ENCODE data around the gene GRSF1.

Gene GRSF1

GRCh38 chr4:70838666-70839588 lies 763 bp downstream of the GRSF1 start:
- Histone ChIP-seq H3K4me1 (peaks cover 2% of the 10 kb centered on the region), H3K36me3 (ENCODE audit: control insufficient read depth, insufficient read depth, low read length) (no peaks in the 10 kb centered on the region), H2AFZ (peak overlapping the region; percentile 77), H3K27me3 (ENCODE audit: control insufficient read depth, insufficient read depth, low read length) (no peaks in the 10 kb centered on the region), H3K27ac (peak overlapping the region; percentile 77), H3K4me2 (ENCODE audit: low read length) (peak overlapping the region; percentile 93), H3K79me2 (peaks cover 15% of the 10 kb centered on the region), H3K4me3 (ENCODE audit: low read depth, low read length) (peak overlapping the region; percentile 77), H3K9ac (no peak overlapping the region), H3K9me3 (ENCODE audit: control insufficient read depth, low read length) (no peaks in the 10 kb centered on the region)
- TF ChIP-seq, protein P1, sequence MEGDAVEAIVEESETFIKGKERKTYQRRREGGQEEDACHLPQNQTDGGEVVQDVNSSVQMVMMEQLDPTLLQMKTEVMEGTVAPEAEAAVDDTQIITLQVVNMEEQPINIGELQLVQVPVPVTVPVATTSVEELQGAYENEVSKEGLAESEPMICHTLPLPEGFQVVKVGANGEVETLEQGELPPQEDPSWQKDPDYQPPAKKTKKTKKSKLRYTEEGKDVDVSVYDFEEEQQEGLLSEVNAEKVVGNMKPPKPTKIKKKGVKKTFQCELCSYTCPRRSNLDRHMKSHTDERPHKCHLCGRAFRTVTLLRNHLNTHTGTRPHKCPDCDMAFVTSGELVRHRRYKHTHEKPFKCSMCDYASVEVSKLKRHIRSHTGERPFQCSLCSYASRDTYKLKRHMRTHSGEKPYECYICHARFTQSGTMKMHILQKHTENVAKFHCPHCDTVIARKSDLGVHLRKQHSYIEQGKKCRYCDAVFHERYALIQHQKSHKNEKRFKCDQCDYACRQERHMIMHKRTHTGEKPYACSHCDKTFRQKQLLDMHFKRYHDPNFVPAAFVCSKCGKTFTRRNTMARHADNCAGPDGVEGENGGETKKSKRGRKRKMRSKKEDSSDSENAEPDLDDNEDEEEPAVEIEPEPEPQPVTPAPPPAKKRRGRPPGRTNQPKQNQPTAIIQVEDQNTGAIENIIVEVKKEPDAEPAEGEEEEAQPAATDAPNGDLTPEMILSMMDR (IDR thresholded peaks at IDR 0.05): no peak

DNA sequence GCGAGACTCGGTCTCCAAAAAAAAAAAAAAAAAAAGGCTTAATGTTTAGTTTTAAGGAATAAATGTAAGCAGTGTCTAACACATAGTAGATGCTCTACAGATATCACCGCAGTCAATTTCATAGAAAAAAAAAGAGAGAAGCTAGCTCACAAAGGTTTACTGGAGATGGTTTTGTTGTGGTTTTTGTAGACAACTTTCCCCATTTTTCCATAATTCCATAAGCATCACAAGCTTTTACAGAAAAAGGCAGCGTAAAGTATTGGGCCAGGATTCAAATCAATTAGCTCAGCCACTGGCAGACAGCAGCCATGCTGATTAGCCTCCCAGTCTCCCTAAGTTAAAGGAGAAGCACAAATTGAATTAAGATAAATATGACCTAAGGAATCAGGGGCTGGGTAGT lies 1.5 kb downstream of the GRSF1 start:
- H3K36me3 ChIP-seq (ENCODE audit: control insufficient read depth, insufficient read depth, low read length): no peaks in the 10 kb centered on the region
- no peak overlapping the region for H3K9ac ChIP-seq
- no peak overlapping the region for H2AFZ ChIP-seq
- H3K27me3 ChIP-seq (ENCODE audit: control insufficient read depth, insufficient read depth, low read length): no peaks in the 10 kb centered on the region
- H3K79me2 ChIP-seq: peaks cover 15% of the 10 kb centered on the region
- TF ChIP-seq, protein P1 (IDR thresholded peaks at IDR 0.05): no peak
- H3K9me3 ChIP-seq (ENCODE audit: control insufficient read depth, low read length): no peaks in the 10 kb centered on the region
- H3K4me2 ChIP-seq (ENCODE audit: low read length): peak overlapping the region; percentile 93
- H3K4me1 ChIP-seq: peaks cover 2% of the 10 kb centered on the region
- peak overlapping the region; percentile 77 for H3K4me3 ChIP-seq (ENCODE audit: low read depth, low read length)
- peak overlapping the region; percentile 77 for H3K27ac ChIP-seq

- Histone ChIP-seq H3K27me3 (ENCODE audit: control insufficient read depth, insufficient read depth, low read length) (no peaks in the 10 kb centered on the region), H3K36me3 (ENCODE audit: control insufficient read depth, insufficient read depth, low read length) (no peaks in the 10 kb centered on the region), H3K27ac (no peak overlapping the region), H3K9me3 (ENCODE audit: control insufficient read depth, low read length) (no peaks in the 10 kb centered on the region), H2AFZ (no peak overlapping the region), H3K4me1 (peaks cover 2% of the 10 kb centered on the region), H3K4me2 (ENCODE audit: low read length) (no peak overlapping the region), H3K4me3 (ENCODE audit: low read depth, low read length) (no peak overlapping the region), H3K9ac (no peak overlapping the region), H3K79me2 (peaks cover 15% of the 10 kb centered on the region)
- TF ChIP-seq, protein P1 (IDR thresholded peaks at IDR 0.05): no peak
Observed at GRCh38 chr4:70836081-70836480, 3.6 kb downstream of the GRSF1 start.

GRCh38 chr4:70833675-70834074 lies 6.0 kb downstream of the GRSF1 start:
- Histone ChIP-seq H3K4me1 (peaks cover 2% of the 10 kb centered on the region), H3K9ac (no peak overlapping the region), H3K9me3 (ENCODE audit: control insufficient read depth, low read length) (no peaks in the 10 kb centered on the region), H3K79me2 (peaks cover 15% of the 10 kb centered on the region), H2AFZ (no peak overlapping the region), H3K27ac (no peak overlapping the region), H3K4me3 (ENCODE audit: low read depth, low read length) (no peak overlapping the region), H3K36me3 (ENCODE audit: control insufficient read depth, insufficient read depth, low read length) (no peaks in the 10 kb centered on the region), H3K27me3 (ENCODE audit: control insufficient read depth, insufficient read depth, low read length) (no peaks in the 10 kb centered on the region), H3K4me2 (ENCODE audit: low read length) (no peak overlapping the region)
- TF ChIP-seq, protein P1 (IDR thresholded peaks at IDR 0.05): no peak

Measured in parathyroid adenoma (tissue), 2 donors.